SIG-M5 (cell line): Measurements from ENCODE around the gene NRP1.
"Not testable (repeated sequence)": the region's sequence is repeated elsewhere in the genome, so short reads cannot be mapped to it uniquely, and the experiment has no call there.

Experiments
- DNase-seq: peaks from one replicate; lab custom pipeline; 2025; lab: John Stamatoyannopoulos, UW

NRP1 gene

GRCh38 chr10:33321516-33321915 lies 13.0 kb downstream of the NRP1 start:
- DNase-seq, result no peak

- DNase-seq, result no peak
Observed at GRCh38 chr10:33320288-33320687, 14.2 kb downstream of the NRP1 start.

- no peak for DNase-seq
Observed at GRCh38 chr10:33315891-33316290, 18.6 kb downstream of the NRP1 start.

- no peak for DNase-seq
Observed at GRCh38 chr10:33314811-33315561, 19.5 kb downstream of the NRP1 start.

- no peak for DNase-seq
Observed at GRCh38 chr10:33311640-33312039, 22.8 kb downstream of the NRP1 start.

GRCh38 chr10:33310853-33311252 lies 23.6 kb downstream of the NRP1 start:
- DNase-seq, result no peak

- no peak for DNase-seq
Observed at GRCh38 chr10:33309406-33309805, 25.1 kb downstream of the NRP1 start.

GRCh38 chr10:33307835-33308234 lies 26.6 kb downstream of the NRP1 start:
- no peak for DNase-seq

- no peak for DNase-seq
Observed at GRCh38 chr10:33306701-33307519, 27.6 kb downstream of the NRP1 start.

- no peak for DNase-seq
Observed at GRCh38 chr10:33306126-33306525, 28.3 kb downstream of the NRP1 start.

GRCh38 chr10:33304423-33305225 lies 29.8 kb downstream of the NRP1 start:
- no peak for DNase-seq

- no peak for DNase-seq
Observed at GRCh38 chr10:33303988-33304387, 30.5 kb downstream of the NRP1 start.

GRCh38 chr10:33302208-33302829 lies 32.1 kb downstream of the NRP1 start:
- no peak for DNase-seq

- no peak for DNase-seq
Observed at GRCh38 chr10:33301097-33301789, 33.2 kb downstream of the NRP1 start.

- DNase-seq, result not testable (repeated sequence)
Observed at GRCh38 chr10:33300544-33300943, 33.9 kb downstream of the NRP1 start.

- DNase-seq, result no peak
Observed at GRCh38 chr10:33298893-33299292, 35.6 kb downstream of the NRP1 start.

GRCh38 chr10:33298110-33298509 lies 36.4 kb downstream of the NRP1 start:
- DNase-seq, result no peak

GRCh38 chr10:33295851-33296250 lies 38.6 kb downstream of the NRP1 start:
- DNase-seq, result no peak

- DNase-seq, result no peak
Observed at GRCh38 chr10:33293531-33294170, 40.8 kb downstream of the NRP1 start.

GRCh38 chr10:33293076-33293475 lies 41.4 kb downstream of the NRP1 start:
- no peak for DNase-seq

- DNase-seq, result no peak
Observed at GRCh38 chr10:33291053-33291592, 43.3 kb downstream of the NRP1 start.
